ENCODE results near the gene DNAJB9. TPM values are rescaled to one million over a fixed set of nuclear protein-coding genes. Genes with fewer than 3 reads are reported as not detected.

DNAJB9 gene
- total RNA-seq (2014; rRNA removed; shearing (Covaris generic)): 29.5 and 54.8 TPM in 2 replicates

DNA sequence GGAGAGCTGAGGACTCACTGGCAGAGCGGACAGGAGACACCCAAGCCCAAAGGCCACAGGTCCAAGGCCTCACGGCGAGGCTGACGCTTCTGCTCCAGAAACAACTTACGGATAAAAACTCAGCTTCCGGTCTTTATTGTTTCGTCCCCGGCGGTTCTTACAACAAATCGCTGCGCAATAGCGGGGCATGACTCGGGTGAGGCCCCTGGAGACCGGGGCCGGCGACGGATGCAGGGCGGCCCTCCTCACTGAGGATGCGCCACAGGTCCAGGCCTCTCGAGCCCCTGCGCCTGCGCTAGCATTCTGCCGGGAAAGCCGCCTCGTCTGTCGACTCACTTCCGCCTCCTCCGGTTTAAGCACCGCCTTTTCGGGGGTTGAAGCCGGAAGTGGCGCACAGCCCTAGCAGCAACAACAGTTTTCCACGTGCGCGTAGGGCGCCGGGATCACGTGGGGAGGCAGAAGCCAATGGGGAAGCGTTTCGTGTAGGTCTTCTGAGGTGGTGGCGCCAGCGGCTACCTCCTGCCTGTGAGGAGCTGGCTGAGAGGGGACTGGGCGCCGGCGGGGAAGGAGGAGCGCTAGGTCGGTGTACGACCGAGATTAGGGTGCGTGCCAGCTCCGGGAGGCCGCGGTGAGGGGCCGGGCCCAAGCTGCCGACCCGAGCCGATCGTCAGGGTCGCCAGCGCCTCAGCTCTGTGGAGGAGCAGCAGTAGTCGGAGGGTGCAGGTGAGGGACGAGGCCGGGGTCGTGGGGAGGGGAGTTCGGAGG, at the start of gene DNAJB9, which contains the start of gene THAP5:
Gene DNAJB9, plus strand, starts transcription at position 494 of the 765 bp plus-strand sequence. CDS start 1,853 bp downstream, outside the sequence.
Gene THAP5, minus strand, starts transcription at position 326 of the 765 bp plus-strand sequence. Its CDS starts 137 bp downstream, at position 189.

DNA sequence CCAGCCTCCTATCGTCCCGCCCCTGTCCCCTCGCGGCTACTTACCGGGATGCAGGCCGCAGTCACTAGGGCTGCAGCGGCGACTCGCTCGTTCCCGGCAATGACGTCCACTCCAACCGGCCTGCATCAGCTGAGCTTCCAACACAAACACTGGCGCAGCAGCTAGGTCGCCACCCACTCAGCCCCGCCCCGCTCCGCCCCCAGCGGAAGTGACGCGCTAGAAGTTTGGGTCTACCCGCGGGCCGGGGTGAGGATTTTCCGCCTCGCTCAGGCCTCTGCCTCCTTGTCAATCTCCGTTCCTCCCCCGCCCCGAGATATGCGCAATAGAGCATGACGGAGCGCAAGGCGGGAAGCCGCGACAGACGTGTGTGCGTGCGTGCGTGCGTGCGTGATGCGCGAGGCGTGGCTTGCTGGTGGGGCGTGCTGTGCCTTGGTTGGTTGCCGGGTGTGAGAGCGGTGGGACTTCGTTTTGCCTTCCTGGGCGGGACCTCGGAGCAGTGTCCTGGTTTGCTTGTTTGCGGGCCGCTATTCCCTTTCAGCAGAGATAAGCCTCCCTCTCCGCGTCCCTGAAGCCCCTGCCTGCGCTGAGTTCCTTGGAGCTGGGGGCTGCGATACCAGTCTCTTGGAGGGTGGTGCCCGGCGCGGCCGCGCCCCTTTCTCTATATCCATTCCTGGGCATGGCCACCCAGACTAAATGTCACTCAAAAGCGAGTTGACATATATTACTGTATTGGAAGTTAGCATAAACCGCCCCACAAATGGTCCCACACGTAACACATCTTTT, 43.5 kb upstream of the DNAJB9 start, which contains the start of gene PNPLA8:
Gene PNPLA8, minus strand, starts transcription at position 151 of the 783 bp plus-strand sequence. CDS start 10,644 bp downstream, outside the sequence.

Other genes starting within 250 kb of the DNAJB9 start
- gene NRCAM, start 113.4 kb upstream of the DNAJB9 start, total RNA-seq (2014; rRNA removed; shearing (Covaris generic)): 1.8 and 2.7 TPM in 2 replicates
- gene PNPLA8, start 43.7 kb upstream of the DNAJB9 start, total RNA-seq (2014; rRNA removed; shearing (Covaris generic)): 19.4 and 22.9 TPM in 2 replicates
- 19.7 and 21.6 TPM in 2 replicates for gene THAP5, start 168 bp upstream of the DNAJB9 start, total RNA-seq (2014; rRNA removed; shearing (Covaris generic))

Data from A375 (cell line).